AG09309 (cell line): Measurements from ENCODE around the gene ZNF280A.
"Not testable (repeated sequence)": the region's sequence is repeated elsewhere in the genome, so short reads cannot be mapped to it uniquely, and the experiment has no call there.

Experiments
- DNase-seq: peaks from one replicate; pipeline ENCODE4 v3.0.0-alpha.2; 2010; ENCODE audit warnings: low read depth
- H3K4me3 ChIP-seq: 2 replicates; pipeline ENCODE4 v1.5.1; 2011; ENCODE audit warnings: mild to moderate bottlenecking, low read depth, low read length, moderate library complexity; ENCODE audit not compliant: control insufficient read depth
- CTCF ChIP-seq: IDR thresholded peaks from 2 replicates; pipeline ENCODE4 v1.5.1; 2011; ENCODE audit warnings: mild to moderate bottlenecking, low read depth, low read length, inconsistent platforms; ENCODE audit not compliant: insufficient read depth, control insufficient read depth; ENCODE audit errors: missing control alignments

ZNF280A gene

DNA sequence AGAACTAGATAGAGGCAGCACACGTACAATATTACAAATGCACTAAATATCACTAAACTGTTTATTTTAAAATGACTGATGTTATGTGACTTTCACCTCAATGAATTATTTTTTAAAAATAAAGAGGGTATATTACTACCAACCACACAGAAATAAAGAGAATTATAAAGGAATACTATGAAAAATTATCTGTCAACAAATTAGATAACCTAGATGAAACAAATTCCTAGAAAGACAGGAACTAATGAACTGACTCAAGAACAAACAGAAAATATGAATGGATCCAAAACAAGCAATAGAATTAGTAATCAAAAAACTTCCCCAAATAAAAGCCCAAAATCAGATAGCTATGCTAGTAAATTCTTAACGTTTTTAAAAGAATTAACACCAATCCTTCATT lies 21.8 kb downstream of the ZNF280A start:
- no peak for TF ChIP-seq CTCF
- no peak overlapping the region for H3K4me3 ChIP-seq
- DNase-seq, result no peak

DNA sequence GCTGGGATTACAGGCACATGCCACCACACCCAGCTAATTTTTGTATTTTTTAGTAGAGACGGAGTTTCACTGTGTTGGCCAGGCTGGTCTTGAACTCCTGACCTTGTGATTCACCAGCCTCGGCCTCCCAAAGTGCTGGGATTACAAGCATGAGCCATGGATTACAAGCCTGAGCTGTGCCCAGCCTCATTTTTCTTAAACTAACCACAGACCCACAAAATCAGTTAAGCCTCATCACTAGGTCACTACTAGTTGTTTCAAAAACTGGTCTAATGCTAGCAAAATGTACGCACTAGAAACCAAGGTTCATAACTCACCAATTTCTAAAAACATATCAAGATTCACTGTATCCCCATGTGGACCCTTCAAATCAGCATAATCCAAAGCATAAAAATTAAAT lies 28.5 kb downstream of the ZNF280A start:
- H3K4me3 ChIP-seq, DNase-seq: not testable (repeated sequence)

- no peak overlapping the region for H3K4me3 ChIP-seq
- no peak for TF ChIP-seq CTCF
- no peak for DNase-seq
Measured at GRCh38 chr22:22488736-22489135, 31.3 kb downstream of the ZNF280A start.

- DNase-seq, result no peak
- no peak for TF ChIP-seq CTCF
Measured at GRCh38 chr22:22487869-22488597, 32.0 kb downstream of the ZNF280A start.

DNA sequence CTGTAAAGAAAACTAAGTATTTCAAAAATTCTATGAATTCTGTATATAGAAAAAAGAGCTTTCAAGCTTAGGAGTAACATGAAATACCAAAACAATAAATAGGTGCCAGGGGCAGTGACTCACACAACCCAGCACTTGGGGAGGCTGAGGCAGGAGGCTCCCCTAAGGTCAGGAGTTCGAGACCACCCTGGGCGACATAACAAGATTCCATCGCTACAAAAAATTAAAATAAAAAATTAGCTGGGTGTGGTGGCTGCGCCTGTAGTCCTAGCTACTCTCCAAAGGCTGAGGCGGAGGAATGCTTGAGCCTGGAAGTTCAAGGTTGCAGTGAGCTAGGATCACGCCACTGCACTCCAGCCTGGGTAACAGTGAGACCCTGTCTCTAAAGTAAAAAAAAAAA lies 33.0 kb downstream of the ZNF280A start:
- no peak overlapping the region for H3K4me3 ChIP-seq
- no peak for DNase-seq
- TF ChIP-seq CTCF, result no peak

More at GRCh38 chr22:22487869-22488597, 32.0 kb downstream of the ZNF280A start:
- no peak overlapping the region for H3K4me3 ChIP-seq

- DNase-seq, result no peak
- no peak overlapping the region for H3K4me3 ChIP-seq
- no peak for TF ChIP-seq CTCF
Measured at GRCh38 chr22:22486132-22486899, 33.8 kb downstream of the ZNF280A start.

GRCh38 chr22:22485524-22485923 lies 34.5 kb downstream of the ZNF280A start:
- no peak overlapping the region for H3K4me3 ChIP-seq
- TF ChIP-seq CTCF, result no peak
- no peak for DNase-seq
